GM21390 (cell line): ENCODE results near the gene GTPBP1.

Experiments
- ATAC-seq: cut with Tn5 transposase; IDR thresholded peaks from one replicate; pipeline ENCODE4 v1.9.1; 2021; ENCODE audit not compliant: unreplicated experiment

GTPBP1 gene

GRCh38 chr22:38782402-38783094, 76.8 kb downstream of the GTPBP1 start:
- ATAC-seq: no peak
